T-helper 1 cell (primary cell): Measurements from ENCODE around the gene INPP4A.

ENCODE experiments used
- DNase-seq, 5 donors: peaks; one replicate each; pipeline ENCODE4 v3.0.0-alpha.2; 2012 to 2020

INPP4A gene

DNA sequence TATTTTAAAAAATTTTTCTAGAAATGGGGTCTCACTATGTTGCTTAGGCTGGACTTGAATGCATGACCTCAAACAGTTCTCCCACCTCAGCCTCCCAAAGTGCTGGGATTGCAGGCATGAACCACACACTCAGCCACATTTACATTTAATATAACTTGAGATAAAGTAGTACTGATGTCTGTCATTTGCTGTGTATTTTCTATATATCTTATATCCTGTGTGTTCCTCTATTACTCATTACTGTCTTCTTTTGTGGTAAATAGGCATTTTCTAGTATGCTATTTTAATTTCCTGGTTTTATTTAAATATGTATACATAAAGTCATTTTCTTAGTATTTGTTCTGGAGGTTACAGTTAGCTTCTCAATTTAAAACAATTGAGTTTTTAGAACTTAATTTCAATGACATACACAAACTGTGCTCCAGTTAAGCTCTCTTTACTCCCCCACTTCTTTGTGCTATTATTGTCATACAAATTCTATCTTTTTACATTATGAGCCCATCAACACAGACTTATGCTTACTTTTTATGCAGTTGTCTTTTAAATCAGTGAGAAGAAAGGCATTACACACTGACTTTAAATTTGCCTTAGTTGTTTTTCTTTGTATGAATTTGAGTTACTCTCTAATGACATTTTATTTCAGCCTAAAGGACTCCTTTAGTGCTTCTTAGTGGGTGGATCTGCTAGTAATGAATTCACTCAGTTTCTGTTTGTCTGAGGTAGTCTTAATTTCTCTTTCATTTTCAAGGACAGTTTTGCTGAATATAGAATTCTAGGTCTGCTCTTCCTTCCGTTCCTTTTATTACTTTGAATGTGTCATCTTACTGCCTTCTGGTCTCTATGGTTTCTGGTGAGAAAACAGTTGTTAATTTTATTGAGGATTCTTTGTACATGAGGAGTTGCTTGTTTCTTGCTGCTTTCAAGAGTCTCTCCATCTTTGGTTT is 6.2 kb upstream of the INPP4A start:
- peak in 1 of 5 donors; percentile 89 for DNase-seq

DNA sequence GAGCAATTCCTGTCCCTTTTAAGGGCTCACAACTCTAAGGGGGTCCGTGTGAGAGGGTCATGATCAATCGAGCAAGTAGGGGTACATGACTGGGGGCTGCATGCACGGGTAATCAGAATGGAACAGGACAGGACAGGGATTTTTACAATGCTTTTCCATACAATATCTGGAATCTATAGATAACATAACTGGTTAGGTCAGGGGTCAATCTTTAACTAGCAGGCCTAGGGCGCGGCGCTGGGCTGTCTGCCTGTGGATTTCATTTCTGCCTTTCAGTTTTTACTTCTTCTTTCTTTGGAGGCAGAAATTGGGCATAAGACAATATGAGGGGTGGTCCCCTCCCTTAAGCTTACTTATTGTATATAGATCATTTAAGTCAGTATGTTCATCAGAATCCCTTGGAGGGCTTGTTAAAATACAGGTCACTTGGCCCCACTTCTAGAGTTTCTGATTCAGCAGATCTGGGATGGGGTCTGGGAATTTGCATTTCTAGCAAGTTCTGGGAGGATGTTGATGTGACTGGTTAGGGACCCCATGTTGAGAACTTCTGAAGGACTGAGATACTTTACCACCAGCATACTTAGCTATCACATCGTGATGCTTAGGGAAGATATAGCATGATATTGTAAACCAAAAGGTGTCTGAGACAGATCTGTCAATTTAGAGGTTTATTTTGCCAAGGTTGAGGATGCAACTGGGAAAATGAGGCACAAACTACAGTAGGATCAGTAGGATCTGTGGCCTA is 2.8 kb upstream of the INPP4A start:
- DNase-seq = no peak

DNA sequence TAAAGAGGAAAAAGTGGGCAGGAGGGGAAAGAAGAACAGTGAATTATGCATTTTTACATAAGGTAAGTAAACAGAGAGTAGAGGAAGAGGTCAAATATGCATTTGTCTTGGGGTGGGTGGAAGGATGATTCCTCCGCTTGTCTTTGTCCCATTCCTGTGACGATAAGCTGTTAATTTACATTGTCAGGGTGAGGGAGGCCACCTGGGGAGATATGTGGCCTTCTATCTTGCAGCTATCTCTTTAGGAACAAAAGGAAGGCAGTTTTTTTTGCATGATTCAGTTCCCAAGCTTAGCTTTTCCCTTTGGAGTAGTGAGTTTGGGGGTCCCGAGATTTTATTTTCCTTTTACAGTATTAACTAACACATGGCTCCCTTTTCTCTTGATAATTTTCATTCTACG is 2.2 kb upstream of the INPP4A start:
- DNase-seq = no peak

DNA sequence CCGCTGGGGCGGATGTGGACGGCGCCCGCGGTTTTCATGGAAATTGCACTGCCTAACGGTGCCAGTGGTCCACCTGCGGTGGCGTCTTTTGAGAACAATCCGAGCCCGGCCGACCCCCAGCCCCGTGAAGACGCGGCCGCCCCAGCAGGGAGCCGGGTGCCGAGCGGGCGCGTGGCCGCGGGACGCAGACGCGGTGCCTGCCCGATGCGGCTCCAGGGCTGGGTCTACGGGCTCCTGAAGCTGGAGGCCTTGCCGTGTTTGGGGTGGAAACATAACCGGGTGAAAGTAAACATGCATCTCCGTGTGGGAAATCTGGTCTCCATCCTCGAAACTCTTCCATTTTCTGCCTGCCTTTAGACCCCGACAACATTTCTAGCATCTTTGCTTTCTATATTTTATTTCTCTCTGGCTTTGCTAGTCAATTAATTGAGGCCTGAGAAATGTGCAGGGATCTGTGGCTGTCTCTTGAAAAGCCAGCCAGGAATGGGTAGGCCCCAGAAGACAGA is 572 bp downstream of the INPP4A start:
- no peak for DNase-seq

- DNase-seq = peak in 1 of 5 donors; percentile 55
Observed at GRCh38 chr2:98445683-98446581, 1.3 kb downstream of the INPP4A start.

DNA sequence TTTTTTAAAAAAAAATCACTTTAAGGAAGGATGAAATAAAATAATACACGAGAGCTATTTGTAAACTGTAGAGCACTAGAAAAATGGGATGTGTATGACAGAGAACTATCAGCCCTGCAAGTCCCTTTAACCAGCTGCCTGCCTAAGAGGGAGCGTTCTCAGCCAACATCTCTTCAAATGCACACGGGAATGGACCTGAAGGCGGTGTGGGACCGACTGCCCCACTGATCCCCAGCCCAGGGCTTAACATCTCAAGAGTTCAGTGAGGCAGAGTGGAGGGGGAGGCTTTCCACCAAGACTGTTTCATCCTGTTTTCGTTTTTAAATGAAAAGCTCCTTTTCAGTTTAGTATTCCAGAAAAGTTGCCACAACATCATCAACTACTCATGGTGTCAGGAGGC is 2.2 kb downstream of the INPP4A start:
- no peak for DNase-seq

DNA sequence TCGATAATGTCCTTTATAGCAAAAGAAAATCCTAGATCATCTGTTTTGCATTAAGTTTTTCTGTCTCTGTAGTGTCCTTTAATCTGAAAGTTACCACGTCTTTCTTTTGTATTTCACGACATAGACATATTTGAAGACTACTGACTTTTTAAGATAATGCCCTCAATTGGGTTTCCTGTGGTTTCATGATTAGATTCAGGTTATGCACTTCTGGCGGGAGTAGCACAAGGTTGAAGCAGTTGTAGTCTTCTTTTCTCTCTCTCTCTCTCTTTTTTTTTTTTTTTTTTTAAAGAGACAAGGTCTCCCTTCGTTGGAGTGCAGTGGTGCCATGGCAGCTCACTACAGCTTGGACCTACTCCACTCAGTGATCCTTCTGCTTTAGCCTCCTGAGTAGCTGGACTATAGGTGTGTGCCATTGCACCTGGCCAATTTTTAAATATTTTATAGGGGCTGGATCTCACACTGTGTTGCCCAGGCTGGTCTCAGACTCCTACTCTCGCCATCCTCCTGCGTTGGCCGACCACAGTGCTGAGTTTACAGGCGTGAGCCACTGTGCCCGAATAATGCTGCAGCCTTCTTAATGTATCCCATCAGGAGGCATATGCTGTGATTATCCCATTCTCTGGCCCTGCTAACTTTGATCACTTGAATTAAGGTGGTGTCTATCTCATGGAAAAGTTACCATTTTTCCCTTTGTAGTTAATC is 3.9 kb downstream of the INPP4A start:
- DNase-seq = peak in 1 of 5 donors; percentile 83

GRCh38 chr2:98452396-98453027 is 7.9 kb downstream of the INPP4A start:
- DNase-seq = no peak

- DNase-seq = no peak
Observed at GRCh38 chr2:98453083-98453482, 8.4 kb downstream of the INPP4A start.

- no peak for DNase-seq
Observed at GRCh38 chr2:98453531-98453930, 8.9 kb downstream of the INPP4A start.

- DNase-seq = no peak
Observed at GRCh38 chr2:98454073-98454472, 9.4 kb downstream of the INPP4A start.

DNA sequence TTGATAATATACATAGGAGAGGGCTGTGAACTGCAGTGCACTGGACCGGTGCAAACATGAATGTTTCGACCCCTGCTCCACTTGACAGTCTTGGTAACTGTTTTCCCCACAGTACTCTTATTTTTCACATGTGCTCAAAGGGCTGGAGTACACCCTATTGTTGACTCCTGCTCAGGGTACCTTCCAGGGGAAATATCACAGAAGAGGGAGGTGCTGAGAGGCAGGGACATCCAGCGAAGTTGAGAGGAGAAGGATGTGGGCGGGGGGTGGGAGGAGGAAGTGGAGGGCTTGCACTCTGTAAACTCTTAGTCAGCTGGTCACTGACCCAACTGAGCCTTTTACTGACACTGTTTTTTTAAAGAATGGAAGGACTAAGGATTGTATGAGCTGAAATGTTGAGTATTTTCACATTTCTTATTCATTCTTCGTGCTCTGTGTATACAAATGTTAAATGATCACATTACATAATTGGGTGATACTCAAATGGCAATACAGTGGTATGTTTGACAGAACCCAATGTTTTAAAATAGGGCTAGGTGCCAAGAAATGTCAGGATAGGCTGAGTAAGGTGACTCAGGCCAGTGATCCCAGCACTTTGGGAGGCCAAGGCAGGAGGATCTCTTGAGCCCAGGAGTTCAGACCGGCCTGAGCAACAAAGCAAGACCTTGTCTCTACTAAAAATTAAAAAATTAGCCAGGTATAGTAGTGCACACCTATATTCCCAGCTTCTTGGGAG is 10.0 kb downstream of the INPP4A start:
- peak in 1 of 5 donors; percentile 67 for DNase-seq

GRCh38 chr2:98455494-98455976 is 10.9 kb downstream of the INPP4A start:
- DNase-seq = peak in 1 of 5 donors; percentile 64

DNA sequence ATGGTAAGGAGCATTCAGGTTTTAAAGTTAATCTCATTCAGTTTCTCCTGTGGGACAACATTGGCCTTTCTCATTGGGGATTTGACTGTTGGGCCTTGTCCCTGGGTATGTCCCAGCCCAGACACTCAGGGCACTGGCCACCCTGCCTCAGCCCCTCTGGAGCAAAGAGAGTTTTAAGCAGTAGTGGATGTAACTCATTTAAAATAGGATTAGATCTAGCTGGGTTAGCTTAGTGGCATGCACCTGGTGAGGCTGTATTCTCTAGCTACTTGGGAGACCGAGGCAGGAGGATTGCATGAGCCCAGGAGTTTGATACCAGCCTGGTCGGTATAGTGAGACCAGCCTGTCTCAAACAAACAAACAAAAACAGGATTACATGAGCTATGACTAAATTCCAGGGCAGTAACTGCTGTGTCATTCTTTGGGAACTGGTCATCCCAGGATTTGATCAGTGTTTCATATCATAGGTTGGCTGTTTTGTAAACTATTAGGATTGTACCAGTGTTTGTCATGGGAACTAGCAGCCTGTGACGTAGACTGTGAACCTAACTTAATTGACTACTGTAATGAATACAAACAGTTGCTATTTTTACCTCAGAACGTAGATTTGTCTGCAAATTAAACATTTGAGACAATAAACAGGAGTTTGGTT is 12.5 kb downstream of the INPP4A start:
- no peak for DNase-seq

GRCh38 chr2:98458207-98458606 is 13.5 kb downstream of the INPP4A start:
- peak in 1 of 5 donors; percentile 78 for DNase-seq

- DNase-seq = no peak
Observed at GRCh38 chr2:98458667-98459380, 14.2 kb downstream of the INPP4A start.

DNA sequence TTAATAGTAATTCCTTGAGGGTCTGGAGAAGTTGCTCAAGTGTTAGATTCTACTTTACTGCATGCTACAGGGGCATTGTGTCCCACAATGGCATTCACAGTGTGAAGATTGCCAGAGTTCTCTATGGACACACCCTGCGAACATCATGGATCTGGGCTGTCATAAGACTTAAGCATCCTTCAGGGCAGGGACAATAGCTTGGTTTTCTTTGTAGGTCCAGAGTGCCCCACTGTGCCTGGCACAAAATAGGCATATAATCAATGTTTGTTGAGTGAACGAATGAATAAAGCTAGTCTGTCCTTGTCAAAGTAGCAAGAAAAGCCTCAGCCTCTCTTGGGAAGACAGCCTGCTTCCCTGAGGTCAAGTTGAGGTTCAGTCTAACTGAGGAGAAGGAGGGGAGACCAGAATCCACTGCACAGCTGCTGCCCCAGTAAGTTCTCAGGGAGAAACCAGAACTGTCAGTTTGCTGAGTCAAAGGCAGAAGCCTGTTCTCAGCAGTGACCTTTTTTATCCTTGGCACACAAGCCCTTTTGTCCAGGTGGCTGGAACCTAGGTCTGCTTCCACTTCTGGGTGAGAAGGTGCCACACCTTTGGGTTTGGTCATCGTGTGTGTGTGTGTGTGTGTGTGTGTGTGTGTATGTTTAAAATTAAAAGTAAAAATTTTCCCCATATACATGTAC is 15.0 kb downstream of the INPP4A start:
- DNase-seq = peak in 1 of 5 donors; percentile 56
